Retina (tissue), 1 donor: ENCODE data around the gene COA1.
A peak's percentile ranks its signal among the peaks of the same experiment; 100 is the strongest.
"Not testable (repeated sequence)": the region's sequence is repeated elsewhere in the genome, so short reads cannot be mapped to it uniquely, and the experiment has no call there.

Experiments used
- DNase-seq: peaks from one replicate; pipeline ENCODE4 v3.0.0-alpha.2; 2016

COA1 gene

DNA sequence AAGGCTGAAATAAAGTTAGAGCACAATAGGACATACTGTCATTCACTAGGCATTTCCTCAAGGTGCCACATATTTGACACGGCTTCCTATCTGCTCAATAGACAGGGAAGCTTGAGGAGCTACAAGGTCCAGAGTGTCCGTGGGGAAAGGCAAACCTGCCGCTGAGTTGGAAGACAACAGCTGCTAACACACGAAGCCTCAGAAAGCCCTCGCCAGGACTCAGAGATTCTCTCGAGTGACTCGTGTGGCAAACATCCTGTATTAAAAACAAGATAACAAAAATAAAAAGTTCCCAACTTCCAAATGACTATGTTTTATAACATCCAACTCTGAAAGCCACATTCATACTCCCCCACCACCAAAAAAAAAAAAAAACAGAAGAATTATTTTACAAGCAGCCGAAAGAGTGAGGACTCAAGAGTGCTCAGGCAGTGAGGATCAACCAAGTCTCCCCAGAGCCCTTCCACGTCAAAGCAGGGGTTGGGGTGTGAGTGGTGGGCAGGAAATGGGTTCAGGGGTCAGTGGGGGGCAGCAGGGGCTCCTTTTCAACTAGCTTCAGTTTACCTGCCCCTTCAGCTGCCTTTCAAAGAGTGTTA is 78.8 kb downstream of the COA1 start:
- no peak for DNase-seq

DNA sequence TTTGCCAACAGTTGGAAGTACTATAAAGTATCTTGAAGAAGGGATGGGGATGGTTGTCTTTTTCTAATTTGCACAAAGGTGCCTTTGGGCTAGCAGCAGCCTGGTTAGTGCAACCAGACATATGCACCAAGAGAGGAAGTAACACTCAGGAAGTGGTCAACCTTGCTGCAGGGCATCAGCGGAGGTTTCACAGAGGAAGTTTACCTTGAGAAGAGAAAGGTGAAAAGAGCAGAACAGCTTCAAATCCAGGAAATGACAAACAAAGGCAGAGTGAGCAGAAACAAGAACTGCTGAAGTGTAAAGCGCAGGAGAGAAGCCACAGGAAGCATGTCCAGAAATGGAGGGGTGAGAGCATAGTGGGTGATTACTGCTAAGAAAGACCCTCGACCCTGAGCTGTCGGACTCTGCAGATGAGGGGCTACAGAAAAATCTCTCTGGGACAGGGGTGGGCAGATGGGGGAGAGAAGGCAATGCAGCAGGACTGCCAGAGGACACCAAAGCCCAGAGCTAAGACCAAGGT is 79.5 kb downstream of the COA1 start:
- no peak for DNase-seq

GRCh38 chr7:43648473-43649406 is 80.6 kb downstream of the COA1 start:
- no peak for DNase-seq

- peak; percentile 36 for DNase-seq
Observed at GRCh38 chr7:43647673-43648472, 81.5 kb downstream of the COA1 start.

DNA sequence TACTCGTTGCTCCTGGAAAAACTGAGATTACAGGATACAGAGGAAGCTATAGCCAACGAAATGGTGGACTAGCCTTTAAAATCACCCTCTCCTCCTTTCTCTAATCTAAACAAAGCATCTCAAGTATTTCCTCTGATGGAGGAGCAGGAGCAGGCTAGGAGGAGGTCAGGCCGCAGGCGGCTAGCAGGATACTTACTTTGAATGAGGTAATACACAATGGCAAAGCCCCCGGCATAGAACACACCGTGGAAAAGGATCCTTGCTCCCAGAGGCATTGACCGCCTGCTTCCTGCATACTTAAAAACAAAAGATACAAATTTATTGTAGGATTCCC is 82.0 kb downstream of the COA1 start:
- peak; percentile 42 for DNase-seq

- DNase-seq, result peak; percentile 38
Observed at GRCh38 chr7:43646603-43647338, 82.6 kb downstream of the COA1 start.

- DNase-seq, result no peak
Observed at GRCh38 chr7:43645699-43646226, 83.6 kb downstream of the COA1 start.

DNA sequence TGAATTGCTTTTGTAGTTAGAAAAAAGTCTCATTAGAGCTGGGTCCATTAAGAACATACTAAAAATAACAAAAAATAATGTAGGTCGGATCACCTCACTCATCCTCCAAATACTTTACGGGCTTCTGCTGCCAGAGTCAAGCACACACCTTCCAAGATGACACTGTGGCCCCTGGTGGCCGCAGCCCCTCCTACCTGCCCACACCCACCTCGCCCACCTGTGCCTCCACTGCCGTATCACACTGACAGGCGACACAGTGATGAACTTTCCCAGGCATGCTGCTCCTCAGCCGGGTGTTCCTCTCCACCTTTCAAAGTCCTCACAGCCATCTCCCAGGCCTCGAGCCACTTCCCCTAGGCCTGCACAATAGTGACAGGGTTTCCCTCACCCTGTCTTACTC is 85.5 kb downstream of the COA1 start:
- DNase-seq, result no peak

- DNase-seq, result no peak
Observed at GRCh38 chr7:43642897-43643630, 86.3 kb downstream of the COA1 start.

GRCh38 chr7:43640679-43641078 is 88.6 kb downstream of the COA1 start:
- DNase-seq, result no peak

- DNase-seq, result peak; percentile 81
Observed at GRCh38 chr7:43639858-43640491, 89.3 kb downstream of the COA1 start.

DNA sequence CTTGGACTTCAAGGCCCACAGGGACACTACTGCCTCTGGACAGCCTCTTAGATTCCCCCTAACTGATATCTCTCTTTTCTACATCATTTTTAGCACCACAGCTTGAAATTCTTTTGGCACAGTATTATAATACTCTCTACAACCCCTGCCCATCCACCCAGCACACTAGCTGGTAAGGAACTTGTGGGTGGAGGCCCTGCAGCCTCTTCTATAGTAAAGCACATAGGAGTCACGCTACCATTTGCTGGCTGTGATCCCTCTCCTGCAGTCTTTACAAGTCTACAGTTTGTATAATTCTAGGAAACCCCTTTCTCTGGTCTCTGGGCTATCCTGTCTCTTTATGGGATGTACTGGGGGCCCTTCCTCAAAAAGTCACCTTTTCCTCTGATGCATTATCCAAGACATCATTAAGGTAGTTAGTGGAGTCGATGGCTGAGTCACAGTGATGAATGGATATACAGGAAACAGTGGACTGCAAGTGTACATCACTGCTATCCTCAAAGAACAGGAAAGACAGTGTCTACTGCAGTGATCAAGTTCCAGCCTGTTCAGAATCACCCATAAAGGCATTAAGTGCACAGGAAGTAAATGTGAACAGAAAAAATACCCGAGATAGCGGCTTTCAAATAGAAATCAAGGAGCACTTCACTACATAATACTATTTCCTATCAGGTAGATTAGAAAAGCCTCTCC is 92.1 kb downstream of the COA1 start:
- no peak for DNase-seq

DNA sequence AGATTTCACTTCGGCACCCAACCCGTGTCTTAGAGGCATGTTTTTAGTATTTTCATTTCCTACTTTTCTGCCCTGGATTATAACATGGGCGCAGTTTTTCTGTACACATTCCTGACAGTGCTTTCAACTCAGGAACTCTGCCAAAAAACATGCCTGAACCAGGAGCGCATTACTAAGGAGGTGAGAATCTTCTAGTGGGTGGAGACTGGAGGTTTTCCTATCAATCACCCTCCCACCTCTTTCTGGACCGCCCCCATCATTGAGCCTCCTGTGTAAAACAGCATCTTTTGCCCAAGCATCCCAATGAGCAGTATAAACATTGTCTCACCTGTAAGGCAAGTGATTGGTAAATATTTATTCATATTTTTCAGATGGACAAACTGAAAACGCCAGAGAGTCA is 93.2 kb downstream of the COA1 start:
- DNase-seq, result no peak

GRCh38 chr7:43634384-43634783 is 94.9 kb downstream of the COA1 start:
- no peak for DNase-seq

DNA sequence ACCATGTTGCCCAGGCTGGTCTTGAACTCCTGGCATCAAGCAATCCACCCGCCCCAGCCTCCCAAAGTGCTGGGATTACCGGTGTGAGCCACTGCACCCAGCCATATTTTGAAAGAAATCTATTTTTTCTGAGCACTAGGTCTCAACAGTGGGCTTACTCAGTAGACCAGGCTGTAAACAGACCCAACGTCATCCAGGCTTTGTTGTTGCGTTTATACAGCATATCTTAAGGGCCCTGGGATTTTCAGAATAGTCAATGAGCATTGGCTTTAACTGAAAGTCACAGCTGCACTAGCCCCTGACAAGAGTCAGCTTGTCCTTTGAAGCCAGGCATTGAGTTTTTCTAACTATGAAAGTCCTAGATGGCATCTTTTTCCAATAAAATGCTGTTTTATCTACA is 96.6 kb downstream of the COA1 start:
- DNase-seq, result no peak

- no peak for DNase-seq
Observed at GRCh38 chr7:43631559-43631958, 97.8 kb downstream of the COA1 start.

DNA sequence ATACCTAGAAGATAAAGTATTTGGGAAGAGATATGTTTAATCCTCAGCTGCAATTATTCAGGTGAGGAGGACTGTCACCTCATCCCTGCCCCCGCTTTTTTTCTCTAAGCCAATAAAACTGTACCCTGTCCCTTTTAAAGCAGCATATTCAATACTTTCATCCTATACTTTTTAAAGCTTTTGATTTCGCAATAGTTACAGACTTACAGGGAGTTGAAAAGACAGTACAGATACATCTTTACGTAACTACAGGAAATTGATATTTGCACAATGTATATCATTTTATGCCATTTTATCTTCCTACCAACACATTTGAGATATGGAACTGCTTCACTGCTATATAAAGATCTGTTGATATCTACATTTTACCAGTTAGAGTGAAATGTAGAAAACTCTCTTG is 98.8 kb downstream of the COA1 start:
- no peak for DNase-seq

- DNase-seq, result no peak
Observed at GRCh38 chr7:43629857-43630256, 99.5 kb downstream of the COA1 start.

- no peak for DNase-seq
Observed at GRCh38 chr7:43628431-43628830, 100.9 kb downstream of the COA1 start.

DNA sequence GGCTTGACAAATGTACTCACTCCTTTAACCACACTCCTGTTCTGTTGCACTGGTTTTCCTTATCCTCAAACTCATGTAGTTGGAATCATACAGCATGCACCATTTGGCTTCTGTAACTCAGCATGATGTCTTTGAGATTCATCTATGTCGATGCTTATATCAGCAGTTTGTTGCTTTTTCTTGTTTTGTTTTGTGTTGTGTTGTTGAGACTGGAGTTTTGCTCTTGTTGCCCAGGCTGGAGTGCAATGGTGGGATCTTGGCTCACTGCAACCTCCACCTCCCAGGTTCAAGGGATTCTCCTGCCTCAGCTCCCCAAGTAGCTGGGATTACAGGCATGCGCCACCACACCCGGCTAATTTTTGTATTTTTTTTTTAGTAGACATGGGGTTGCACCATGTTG is 101.5 kb downstream of the COA1 start:
- DNase-seq, result not testable (repeated sequence)

- DNase-seq, result no peak
Observed at GRCh38 chr7:43626695-43627094, 102.6 kb downstream of the COA1 start.
